ENCODE results near the gene RAB34.
A peak's percentile ranks its signal among the peaks of the same experiment; 100 is the strongest.

The RAB34 gene

DNA sequence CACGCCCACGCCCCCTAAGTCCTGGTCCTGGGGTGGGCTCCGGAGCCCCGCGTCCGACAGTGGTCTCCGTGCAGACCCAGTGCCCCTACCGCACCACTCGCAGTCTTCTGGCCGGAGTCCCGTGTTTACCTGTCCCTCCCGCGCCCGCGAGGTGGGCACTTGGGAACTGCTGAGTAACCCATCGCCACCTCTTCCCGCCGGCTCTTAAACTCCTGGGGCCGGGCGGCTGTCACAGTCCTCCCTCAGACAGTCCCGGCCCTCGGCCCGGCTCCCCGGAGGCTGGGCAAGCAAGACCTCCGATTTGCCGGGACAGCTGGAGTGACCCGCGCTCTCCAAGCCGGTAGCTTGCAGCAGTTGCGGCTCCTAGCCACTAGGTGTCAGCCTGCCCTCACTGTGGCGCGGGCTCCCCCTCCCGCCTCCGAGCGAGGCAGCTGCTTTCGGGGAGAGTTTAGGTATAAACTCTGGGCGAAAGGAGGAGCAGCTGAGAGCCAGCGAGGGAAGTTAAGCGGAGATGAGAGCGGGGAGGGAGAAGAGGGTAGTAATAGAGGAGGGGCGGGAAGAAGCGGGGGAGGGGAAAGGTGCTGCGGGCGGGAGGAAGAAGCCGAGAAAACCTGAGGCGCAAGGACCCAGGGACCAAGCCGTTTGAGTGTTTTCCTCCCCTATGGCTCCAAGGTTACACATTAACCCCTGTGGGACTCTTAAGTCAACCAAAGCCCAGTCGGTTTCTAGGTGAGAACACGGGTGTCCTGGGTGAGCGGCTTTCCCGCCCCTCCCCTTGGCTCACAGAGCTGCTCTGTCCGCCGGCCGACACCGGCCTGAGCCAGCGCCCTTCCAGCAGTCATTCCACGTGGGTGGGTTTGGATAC lies 9.2 kb upstream of the RAB34 start (continued):
- TF ChIP-seq, protein P1, sequence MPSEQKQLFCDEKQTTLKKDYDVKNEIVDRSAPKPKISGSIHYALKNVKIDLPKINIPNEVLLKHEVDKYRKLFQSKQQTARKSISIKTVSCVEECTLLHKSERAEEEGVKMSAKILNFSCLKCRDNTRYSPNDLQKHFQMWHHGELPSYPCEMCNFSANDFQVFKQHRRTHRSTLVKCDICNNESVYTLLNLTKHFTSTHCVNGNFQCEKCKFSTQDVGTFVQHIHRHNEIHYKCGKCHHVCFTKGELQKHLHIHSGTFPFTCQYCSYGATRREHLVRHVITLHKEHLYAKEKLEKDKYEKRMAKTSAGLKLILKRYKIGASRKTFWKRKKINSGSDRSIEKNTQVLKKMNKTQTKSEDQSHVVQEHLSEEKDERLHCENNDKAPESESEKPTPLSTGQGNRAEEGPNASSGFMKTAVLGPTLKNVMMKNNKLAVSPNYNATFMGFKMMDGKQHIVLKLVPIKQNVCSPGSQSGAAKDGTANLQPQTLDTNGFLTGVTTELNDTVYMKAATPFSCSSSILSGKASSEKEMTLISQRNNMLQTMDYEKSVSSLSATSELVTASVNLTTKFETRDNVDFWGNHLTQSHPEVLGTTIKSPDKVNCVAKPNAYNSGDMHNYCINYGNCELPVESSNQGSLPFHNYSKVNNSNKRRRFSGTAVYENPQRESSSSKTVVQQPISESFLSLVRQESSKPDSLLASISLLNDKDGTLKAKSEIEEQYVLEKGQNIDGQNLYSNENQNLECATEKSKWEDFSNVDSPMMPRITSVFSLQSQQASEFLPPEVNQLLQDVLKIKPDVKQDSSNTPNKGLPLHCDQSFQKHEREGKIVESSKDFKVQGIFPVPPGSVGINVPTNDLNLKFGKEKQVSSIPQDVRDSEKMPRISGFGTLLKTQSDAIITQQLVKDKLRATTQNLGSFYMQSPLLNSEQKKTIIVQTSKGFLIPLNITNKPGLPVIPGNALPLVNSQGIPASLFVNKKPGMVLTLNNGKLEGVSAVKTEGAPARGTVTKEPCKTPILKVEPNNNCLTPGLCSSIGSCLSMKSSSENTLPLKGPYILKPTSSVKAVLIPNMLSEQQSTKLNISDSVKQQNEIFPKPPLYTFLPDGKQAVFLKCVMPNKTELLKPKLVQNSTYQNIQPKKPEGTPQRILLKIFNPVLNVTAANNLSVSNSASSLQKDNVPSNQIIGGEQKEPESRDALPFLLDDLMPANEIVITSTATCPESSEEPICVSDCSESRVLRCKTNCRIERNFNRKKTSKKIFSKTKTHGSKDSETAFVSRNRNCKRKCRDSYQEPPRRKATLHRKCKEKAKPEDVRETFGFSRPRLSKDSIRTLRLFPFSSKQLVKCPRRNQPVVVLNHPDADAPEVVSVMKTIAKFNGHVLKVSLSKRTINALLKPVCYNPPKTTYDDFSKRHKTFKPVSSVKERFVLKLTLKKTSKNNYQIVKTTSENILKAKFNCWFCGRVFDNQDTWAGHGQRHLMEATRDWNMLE (tag by site-specific recombination; conservative IDR thresholded peaks at IDR 0.05; ENCODE audit: low read depth): no peak
- TF ChIP-seq ZNF19 (tag by site-specific recombination; IDR thresholded peaks at IDR 0.05; ENCODE audit: low read depth): no peak
- TF ChIP-seq, protein P2, sequence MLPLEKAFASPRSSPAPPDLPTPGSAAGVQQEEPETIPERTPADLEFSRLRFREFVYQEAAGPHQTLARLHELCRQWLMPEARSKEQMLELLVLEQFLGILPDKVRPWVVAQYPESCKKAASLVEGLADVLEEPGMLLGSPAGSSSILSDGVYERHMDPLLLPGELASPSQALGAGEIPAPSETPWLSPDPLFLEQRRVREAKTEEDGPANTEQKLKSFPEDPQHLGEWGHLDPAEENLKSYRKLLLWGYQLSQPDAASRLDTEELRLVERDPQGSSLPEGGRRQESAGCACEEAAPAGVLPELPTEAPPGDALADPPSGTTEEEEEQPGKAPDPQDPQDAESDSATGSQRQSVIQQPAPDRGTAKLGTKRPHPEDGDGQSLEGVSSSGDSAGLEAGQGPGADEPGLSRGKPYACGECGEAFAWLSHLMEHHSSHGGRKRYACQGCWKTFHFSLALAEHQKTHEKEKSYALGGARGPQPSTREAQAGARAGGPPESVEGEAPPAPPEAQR (tag by site-specific recombination; IDR thresholded peaks at IDR 0.05): no peak
- TF ChIP-seq, protein P3, sequence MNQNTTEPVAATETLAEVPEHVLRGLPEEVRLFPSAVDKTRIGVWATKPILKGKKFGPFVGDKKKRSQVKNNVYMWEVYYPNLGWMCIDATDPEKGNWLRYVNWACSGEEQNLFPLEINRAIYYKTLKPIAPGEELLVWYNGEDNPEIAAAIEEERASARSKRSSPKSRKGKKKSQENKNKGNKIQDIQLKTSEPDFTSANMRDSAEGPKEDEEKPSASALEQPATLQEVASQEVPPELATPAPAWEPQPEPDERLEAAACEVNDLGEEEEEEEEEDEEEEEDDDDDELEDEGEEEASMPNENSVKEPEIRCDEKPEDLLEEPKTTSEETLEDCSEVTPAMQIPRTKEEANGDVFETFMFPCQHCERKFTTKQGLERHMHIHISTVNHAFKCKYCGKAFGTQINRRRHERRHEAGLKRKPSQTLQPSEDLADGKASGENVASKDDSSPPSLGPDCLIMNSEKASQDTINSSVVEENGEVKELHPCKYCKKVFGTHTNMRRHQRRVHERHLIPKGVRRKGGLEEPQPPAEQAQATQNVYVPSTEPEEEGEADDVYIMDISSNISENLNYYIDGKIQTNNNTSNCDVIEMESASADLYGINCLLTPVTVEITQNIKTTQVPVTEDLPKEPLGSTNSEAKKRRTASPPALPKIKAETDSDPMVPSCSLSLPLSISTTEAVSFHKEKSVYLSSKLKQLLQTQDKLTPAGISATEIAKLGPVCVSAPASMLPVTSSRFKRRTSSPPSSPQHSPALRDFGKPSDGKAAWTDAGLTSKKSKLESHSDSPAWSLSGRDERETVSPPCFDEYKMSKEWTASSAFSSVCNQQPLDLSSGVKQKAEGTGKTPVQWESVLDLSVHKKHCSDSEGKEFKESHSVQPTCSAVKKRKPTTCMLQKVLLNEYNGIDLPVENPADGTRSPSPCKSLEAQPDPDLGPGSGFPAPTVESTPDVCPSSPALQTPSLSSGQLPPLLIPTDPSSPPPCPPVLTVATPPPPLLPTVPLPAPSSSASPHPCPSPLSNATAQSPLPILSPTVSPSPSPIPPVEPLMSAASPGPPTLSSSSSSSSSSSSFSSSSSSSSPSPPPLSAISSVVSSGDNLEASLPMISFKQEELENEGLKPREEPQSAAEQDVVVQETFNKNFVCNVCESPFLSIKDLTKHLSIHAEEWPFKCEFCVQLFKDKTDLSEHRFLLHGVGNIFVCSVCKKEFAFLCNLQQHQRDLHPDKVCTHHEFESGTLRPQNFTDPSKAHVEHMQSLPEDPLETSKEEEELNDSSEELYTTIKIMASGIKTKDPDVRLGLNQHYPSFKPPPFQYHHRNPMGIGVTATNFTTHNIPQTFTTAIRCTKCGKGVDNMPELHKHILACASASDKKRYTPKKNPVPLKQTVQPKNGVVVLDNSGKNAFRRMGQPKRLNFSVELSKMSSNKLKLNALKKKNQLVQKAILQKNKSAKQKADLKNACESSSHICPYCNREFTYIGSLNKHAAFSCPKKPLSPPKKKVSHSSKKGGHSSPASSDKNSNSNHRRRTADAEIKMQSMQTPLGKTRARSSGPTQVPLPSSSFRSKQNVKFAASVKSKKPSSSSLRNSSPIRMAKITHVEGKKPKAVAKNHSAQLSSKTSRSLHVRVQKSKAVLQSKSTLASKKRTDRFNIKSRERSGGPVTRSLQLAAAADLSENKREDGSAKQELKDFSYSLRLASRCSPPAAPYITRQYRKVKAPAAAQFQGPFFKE (tag by site-specific recombination; IDR thresholded peaks at IDR 0.05; ENCODE audit: borderline replicate concordance): no peak
- peak; percentile 12; the same call in 1 of the 2 replicates for TF ChIP-seq ZSCAN16 (tag by site-specific recombination; IDR thresholded peaks at IDR 0.05)
- peak; percentile 88 for TF ChIP-seq KLF10 (tag by site-specific recombination; IDR thresholded peaks at IDR 0.05)
- TF ChIP-seq ZNF610 (tag by site-specific recombination; IDR thresholded peaks at IDR 0.05; ENCODE audit: borderline replicate concordance): peak; percentile 29; the same call in 1 of the 2 replicates
- TF ChIP-seq GFI1B (tag by site-specific recombination; IDR thresholded peaks at IDR 0.05): no peak
- TF ChIP-seq ZNF521 (tag by site-specific recombination; IDR thresholded peaks at IDR 0.05): no peak
- peak; percentile 97 for TF ChIP-seq MYNN (tag by site-specific recombination; IDR thresholded peaks at IDR 0.05; ENCODE audit: borderline replicate concordance)
- TF ChIP-seq, protein P4, sequence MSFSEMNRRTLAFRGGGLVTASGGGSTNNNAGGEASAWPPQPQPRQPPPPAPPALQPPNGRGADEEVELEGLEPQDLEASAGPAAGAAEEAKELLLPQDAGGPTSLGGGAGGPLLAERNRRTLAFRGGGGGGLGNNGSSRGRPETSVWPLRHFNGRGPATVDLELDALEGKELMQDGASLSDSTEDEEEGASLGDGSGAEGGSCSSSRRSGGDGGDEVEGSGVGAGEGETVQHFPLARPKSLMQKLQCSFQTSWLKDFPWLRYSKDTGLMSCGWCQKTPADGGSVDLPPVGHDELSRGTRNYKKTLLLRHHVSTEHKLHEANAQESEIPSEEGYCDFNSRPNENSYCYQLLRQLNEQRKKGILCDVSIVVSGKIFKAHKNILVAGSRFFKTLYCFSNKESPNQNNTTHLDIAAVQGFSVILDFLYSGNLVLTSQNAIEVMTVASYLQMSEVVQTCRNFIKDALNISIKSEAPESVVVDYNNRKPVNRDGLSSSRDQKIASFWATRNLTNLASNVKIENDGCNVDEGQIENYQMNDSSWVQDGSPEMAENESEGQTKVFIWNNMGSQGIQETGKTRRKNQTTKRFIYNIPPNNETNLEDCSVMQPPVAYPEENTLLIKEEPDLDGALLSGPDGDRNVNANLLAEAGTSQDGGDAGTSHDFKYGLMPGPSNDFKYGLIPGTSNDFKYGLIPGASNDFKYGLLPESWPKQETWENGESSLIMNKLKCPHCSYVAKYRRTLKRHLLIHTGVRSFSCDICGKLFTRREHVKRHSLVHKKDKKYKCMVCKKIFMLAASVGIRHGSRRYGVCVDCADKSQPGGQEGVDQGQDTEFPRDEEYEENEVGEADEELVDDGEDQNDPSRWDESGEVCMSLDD (tag by site-specific recombination; IDR thresholded peaks at IDR 0.05): peak; percentile 88
- no peak for TF ChIP-seq ZNF791 (tag by site-specific recombination; IDR thresholded peaks at IDR 0.05)
- no peak for TF ChIP-seq ZNF623 (tag by site-specific recombination; IDR thresholded peaks at IDR 0.05)
- TF ChIP-seq, protein P5, sequence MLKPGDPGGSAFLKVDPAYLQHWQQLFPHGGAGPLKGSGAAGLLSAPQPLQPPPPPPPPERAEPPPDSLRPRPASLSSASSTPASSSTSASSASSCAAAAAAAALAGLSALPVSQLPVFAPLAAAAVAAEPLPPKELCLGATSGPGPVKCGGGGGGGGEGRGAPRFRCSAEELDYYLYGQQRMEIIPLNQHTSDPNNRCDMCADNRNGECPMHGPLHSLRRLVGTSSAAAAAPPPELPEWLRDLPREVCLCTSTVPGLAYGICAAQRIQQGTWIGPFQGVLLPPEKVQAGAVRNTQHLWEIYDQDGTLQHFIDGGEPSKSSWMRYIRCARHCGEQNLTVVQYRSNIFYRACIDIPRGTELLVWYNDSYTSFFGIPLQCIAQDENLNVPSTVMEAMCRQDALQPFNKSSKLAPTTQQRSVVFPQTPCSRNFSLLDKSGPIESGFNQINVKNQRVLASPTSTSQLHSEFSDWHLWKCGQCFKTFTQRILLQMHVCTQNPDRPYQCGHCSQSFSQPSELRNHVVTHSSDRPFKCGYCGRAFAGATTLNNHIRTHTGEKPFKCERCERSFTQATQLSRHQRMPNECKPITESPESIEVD (tag by site-specific recombination; IDR thresholded peaks at IDR 0.05): no peak
- TF ChIP-seq RBAK (tag by site-specific recombination; IDR thresholded peaks at IDR 0.05): no peak
- TF ChIP-seq KLF9 (tag by site-specific recombination; IDR thresholded peaks at IDR 0.05; ENCODE audit: low read depth): peak; percentile 95
- TF ChIP-seq ZNF221 (tag by site-specific recombination; IDR thresholded peaks at IDR 0.05; ENCODE audit: borderline replicate concordance): no peak
- no peak for TF ChIP-seq ZNF23 (tag by site-specific recombination; IDR thresholded peaks at IDR 0.05; ENCODE audit: borderline replicate concordance)
- no peak for TF ChIP-seq ZFP3 (tag by site-specific recombination; IDR thresholded peaks at IDR 0.05; ENCODE audit: low read depth)
- no peak for TF ChIP-seq ZNF214 (tag by site-specific recombination; IDR thresholded peaks at IDR 0.05; ENCODE audit: borderline replicate concordance)
- no peak for TF ChIP-seq ZNF311 (tag by site-specific recombination; IDR thresholded peaks at IDR 0.05; ENCODE audit: borderline replicate concordance)

Measured in HEK293 (cell line).